CD4-positive, alpha-beta memory T cell (primary cell): Measurements from ENCODE around the gene RAPH1. TPM values are rescaled to one million over a fixed set of nuclear protein-coding genes. Genes with fewer than 3 reads are reported as not detected.

ENCODE experiments used
- CTCF ChIA-PET: fragments of 350-600 bp; sonication (Branson Sonifier 250); formaldehyde crosslinking; loops from one replicate; lab custom pipeline; 2021; ENCODE audit warnings: inconsistent platforms; ENCODE audit not compliant: partially characterized antibody; lab: Charles Lee
- POLR2A ChIA-PET: fragments of 350-600 bp; sonication (Branson Sonifier 250); formaldehyde crosslinking; loops from one replicate; lab custom pipeline; 2021; ENCODE audit not compliant: partially characterized antibody; lab: Charles Lee
- DNase-seq, 5 donors: peaks; one replicate each; pipeline versions ENCODE4 v3.0.0 to v3.0.0-alpha.2; 2020 to 2022; ENCODE audit warnings: mixed read lengths in 1 of 5
- H3K27ac ChIP-seq: one replicate; pipeline ENCODE4 v1.7.0; 2013; ENCODE audit warnings: low read depth, low read length
- H3K27me3 ChIP-seq: 2 replicates; pipeline ENCODE4 v1.7.0; 2013; ENCODE audit warnings: mild to moderate bottlenecking, low read length, moderate library complexity; ENCODE audit not compliant: insufficient read depth
- H3K36me3 ChIP-seq: 2 replicates; pipeline ENCODE4 v1.7.0; 2013; ENCODE audit warnings: mild to moderate bottlenecking, low read length, moderate library complexity; ENCODE audit not compliant: insufficient read depth
- H3K4me1 ChIP-seq: 2 replicates; pipeline ENCODE4 v1.7.0; 2013; ENCODE audit warnings: mild to moderate bottlenecking, low read length, moderate library complexity; ENCODE audit not compliant: insufficient read depth
- H3K4me3 ChIP-seq, 2 donors: one replicate each; pipeline ENCODE4 v1.7.0; 2013; ENCODE audit warnings: low read length in 2 of 2, mild to moderate bottlenecking in 1 of 2
- H3K9me3 ChIP-seq, 2 donors: one replicate each; pipeline ENCODE4 v1.7.0; 2013; ENCODE audit warnings: low read length in 2 of 2, control low read depth in 1 of 2; ENCODE audit not compliant: control insufficient read depth in 1 of 2
- H3K27ac Mint-ChIP-seq, 7 donors: one replicate each; pipeline ENCODE4 v1.8.0; 2020 to 2021; ENCODE audit warnings: mixed read lengths in 7 of 7, mild to moderate bottlenecking in 6 of 7, inconsistent platforms in 3 of 7, moderate library complexity in 3 of 7
- H3K27me3 Mint-ChIP-seq, 2 donors: one replicate each; pipeline ENCODE4 v1.8.0; 2020 to 2021; ENCODE audit warnings: mixed read lengths in 2 of 2
- H3K36me3 Mint-ChIP-seq, 2 donors: one replicate each; pipeline ENCODE4 v1.8.0; 2020 to 2021; ENCODE audit warnings: mixed read lengths in 2 of 2, inconsistent platforms in 1 of 2, mild to moderate bottlenecking in 1 of 2
- H3K4me1 Mint-ChIP-seq, 4 donors: one replicate each; pipeline ENCODE4 v1.8.0; 2020 to 2021; ENCODE audit warnings: mixed read lengths in 4 of 4, mild to moderate bottlenecking in 1 of 4
- H3K4me3 Mint-ChIP-seq, 8 donors: one replicate each; pipeline ENCODE4 v1.8.0; 2020 to 2021; ENCODE audit warnings: mixed read lengths in 8 of 8, mild to moderate bottlenecking in 7 of 8, moderate library complexity in 6 of 8, inconsistent platforms in 3 of 8
- H3K9me3 Mint-ChIP-seq, 8 donors: one replicate each; pipeline ENCODE4 v1.8.0; 2020 to 2021; ENCODE audit warnings: mixed read lengths in 8 of 8, mild to moderate bottlenecking in 5 of 8, inconsistent platforms in 3 of 8, moderate library complexity in 1 of 8
- intact Hi-C: fragments of 100-400 bp; cut with micrococcal nuclease; formaldehyde crosslinking; loops from one replicate; pipeline ENCODE4 v1.15.1; 2023
- polyA plus RNA-seq, 2 donors: library from polyadenylated mRNA; unstranded; fragments of 300-500 nt; fragmentation: Illumina TruSeq; gene quantifications; one replicate each; pipeline ENCODE4 v1.2.3, GENCODE V29; 2021
- total RNA-seq, 2 experiments: library from RNA; stranded (reverse); gene quantifications; one replicate each; pipeline ENCODE4 v1.2.3, GENCODE V29; 2021

The RAPH1 gene
- total RNA-seq (1 to 10 TPM; 2.1 to 2.6 TPM), polyA plus RNA-seq (1 to 10 TPM; 1.0 to 1.2 TPM)

- Mint-ChIP-seq H3K4me3 (peak within 1 kb of the TSS; percentile 86 to 95 (median 91)), H3K4me1 (peaks cover 14 to 29% (median 21%) of the 10 kb centered on the region in 4 donors), H3K9me3 (peaks cover 0 to 9% (median 7%) of the 10 kb centered on the region in 8 donors), H3K27ac (peak within 1 kb of the TSS; percentile 72 to 89 (median 79)), H3K36me3 (peaks cover 0 to 3% of the 10 kb centered on the region in 2 donors), H3K27me3 (peaks cover 8% of the 10 kb centered on the region in 2 donors)
- Histone ChIP-seq H3K9me3 (no peaks in the 10 kb centered on the region), H3K4me3 (peak within 1 kb of the TSS; percentile 20 to 58), H3K27me3 (no peaks in the 10 kb centered on the region), H3K36me3 (no peaks in the 10 kb centered on the region), H3K27ac (no peak within 1 kb of the TSS), H3K4me1 (peaks cover 16% of the 10 kb centered on the region)
- intact Hi-C loops = loop anchor here (2.0 to 10.0 kb wide), 4 partner anchors 172 to 900 kb away; partner anchors contain the start of genes CD28 and FAM117B
- POLR2A ChIA-PET = interaction anchor here (1.0 to 3.4 kb wide), 6 partner anchors 172 to 238 kb away, joined by 3 to 16 read pairs (median 4); no protein-coding TSS in a partner anchor
- DNase-seq = peak; percentile 39 to 67 (median 56)
- CTCF ChIA-PET = interaction anchor here (1.3 kb wide), 1 partner anchor 278 kb away, joined by 3 read pairs; no protein-coding TSS in a partner anchor
Measured at GRCh38 chr2:203535078-203535783, at the start of gene RAPH1. Gene RAPH1 (minus strand): TSS chr2:203535301. CDS start chr2:203495353, 39,948 bp downstream.

- peaks cover 0 to 10% (median 4%) of the 10 kb centered on the region in 4 donors for H3K4me1 Mint-ChIP-seq
- POLR2A ChIA-PET = interaction anchor here (0.6 to 0.7 kb wide), 2 partner anchors 27 to 76 kb away, joined by 3 read pairs; no protein-coding TSS in a partner anchor
- no peaks in the 10 kb centered on the region for H3K9me3 ChIP-seq
- H3K4me3 Mint-ChIP-seq = no peak overlapping the region
- intact Hi-C loops = no loop called here
- H3K27me3 ChIP-seq = no peaks in the 10 kb centered on the region
- DNase-seq = no peak
- no peak overlapping the region for H3K4me3 ChIP-seq
- no peaks in the 10 kb centered on the region for H3K4me1 ChIP-seq
- no peaks in the 10 kb centered on the region for H3K9me3 Mint-ChIP-seq
- CTCF ChIA-PET = interaction anchor here (0.7 kb wide), 1 partner anchor 1312 kb away, joined by 4 read pairs; no protein-coding TSS in a partner anchor
- no peak overlapping the region for H3K27ac ChIP-seq
- H3K27ac Mint-ChIP-seq = no peak overlapping the region
- no peaks in the 10 kb centered on the region for H3K36me3 ChIP-seq
- no peaks in the 10 kb centered on the region for H3K27me3 Mint-ChIP-seq
- no peaks in the 10 kb centered on the region for H3K36me3 Mint-ChIP-seq
Measured at GRCh38 chr2:203584784-203585183, 49.7 kb upstream of the RAPH1 start.

- intact Hi-C loops = no loop called here
- H3K4me3 ChIP-seq = no peak overlapping the region
- Mint-ChIP-seq H3K36me3 (no peaks in the 10 kb centered on the region), H3K9me3 (no peaks in the 10 kb centered on the region), H3K4me1 (peaks cover 0 to 20% (median 8%) of the 10 kb centered on the region in 4 donors), H3K4me3 (no peak overlapping the region), H3K27ac (no peak overlapping the region), H3K27me3 (no peaks in the 10 kb centered on the region)
- ChIA-PET CTCF (interaction anchor here (0.7 kb wide), 1 partner anchor 157 kb away, joined by 3 read pairs; no protein-coding TSS in a partner anchor), POLR2A (no interaction called here)
- DNase-seq = no peak
- no peaks in the 10 kb centered on the region for H3K27me3 ChIP-seq
- H3K9me3 ChIP-seq = no peaks in the 10 kb centered on the region
- peaks cover 6% of the 10 kb centered on the region for H3K4me1 ChIP-seq
- no peaks in the 10 kb centered on the region for H3K36me3 ChIP-seq
- H3K27ac ChIP-seq = no peak overlapping the region
Measured at GRCh38 chr2:203583701-203584100, 48.6 kb upstream of the RAPH1 start.

GRCh38 chr2:203583084-203583695 lies 48.1 kb upstream of the RAPH1 start:
- CTCF ChIA-PET = interaction anchor here (0.7 kb wide), 1 partner anchor 157 kb away, joined by 3 read pairs; no protein-coding TSS in a partner anchor
- H3K36me3 ChIP-seq = no peaks in the 10 kb centered on the region
- intact Hi-C loops = no loop called here

GRCh38 chr2:203582468-203582867 lies 47.4 kb upstream of the RAPH1 start:
- Mint-ChIP-seq H3K4me3 (no peak overlapping the region), H3K27ac (no peak overlapping the region), H3K4me1 (peaks cover 0 to 21% (median 8%) of the 10 kb centered on the region in 4 donors), H3K9me3 (no peaks in the 10 kb centered on the region), H3K36me3 (no peaks in the 10 kb centered on the region), H3K27me3 (no peaks in the 10 kb centered on the region)
- intact Hi-C loops = no loop called here
- Histone ChIP-seq H3K27ac (no peak overlapping the region), H3K9me3 (no peaks in the 10 kb centered on the region), H3K4me1 (peaks cover 6% of the 10 kb centered on the region), H3K27me3 (no peaks in the 10 kb centered on the region), H3K4me3 (no peak overlapping the region), H3K36me3 (no peaks in the 10 kb centered on the region)
- ChIA-PET CTCF (no interaction called here), POLR2A (no interaction called here)
- no peak for DNase-seq

More at GRCh38 chr2:203583084-203583695, 48.1 kb upstream of the RAPH1 start:
- Histone ChIP-seq H3K9me3 (no peaks in the 10 kb centered on the region), H3K4me1 (peaks cover 6% of the 10 kb centered on the region), H3K27ac (no peak overlapping the region), H3K4me3 (no peak overlapping the region), H3K27me3 (no peaks in the 10 kb centered on the region)
- no peak for DNase-seq
- POLR2A ChIA-PET = no interaction called here
- Mint-ChIP-seq H3K4me3 (no peak overlapping the region), H3K36me3 (no peaks in the 10 kb centered on the region), H3K27ac (no peak overlapping the region), H3K9me3 (no peaks in the 10 kb centered on the region), H3K27me3 (no peaks in the 10 kb centered on the region), H3K4me1 (peaks cover 0 to 21% (median 8%) of the 10 kb centered on the region in 4 donors)

GRCh38 chr2:203580844-203581243 lies 45.7 kb upstream of the RAPH1 start:
- Histone ChIP-seq H3K4me3 (no peak overlapping the region), H3K4me1 (peaks cover 6% of the 10 kb centered on the region), H3K27me3 (no peaks in the 10 kb centered on the region), H3K36me3 (no peaks in the 10 kb centered on the region), H3K27ac (no peak overlapping the region), H3K9me3 (no peaks in the 10 kb centered on the region)
- no peaks in the 10 kb centered on the region for H3K27me3 Mint-ChIP-seq
- H3K27ac Mint-ChIP-seq = no peak overlapping the region
- no peak for DNase-seq
- POLR2A ChIA-PET = no interaction called here
- H3K4me3 Mint-ChIP-seq = no peak overlapping the region
- peaks cover 0 to 18% (median 8%) of the 10 kb centered on the region in 4 donors for H3K4me1 Mint-ChIP-seq
- intact Hi-C loops = no loop called here
- CTCF ChIA-PET = no interaction called here
- H3K9me3 Mint-ChIP-seq = peaks cover 0 to 3% (median 0%) of the 10 kb centered on the region in 8 donors
- no peaks in the 10 kb centered on the region for H3K36me3 Mint-ChIP-seq

- no peak for DNase-seq
- peaks cover 0 to 3% (median 0%) of the 10 kb centered on the region in 8 donors for H3K9me3 Mint-ChIP-seq
- intact Hi-C loops = no loop called here
- H3K4me3 ChIP-seq = no peak overlapping the region
- no peaks in the 10 kb centered on the region for H3K9me3 ChIP-seq
- no peaks in the 10 kb centered on the region for H3K27me3 Mint-ChIP-seq
- ChIA-PET CTCF (interaction anchor here (0.9 to 1.3 kb wide), 2 partner anchors 16 to 95 kb away, joined by 3 read pairs; no protein-coding TSS in a partner anchor), POLR2A (no interaction called here)
- H3K4me1 Mint-ChIP-seq = peaks cover 0 to 18% (median 6%) of the 10 kb centered on the region in 4 donors
- H3K4me3 Mint-ChIP-seq = no peak overlapping the region
- peaks cover 6% of the 10 kb centered on the region for H3K4me1 ChIP-seq
- H3K27me3 ChIP-seq = no peaks in the 10 kb centered on the region
- no peaks in the 10 kb centered on the region for H3K36me3 ChIP-seq
- H3K27ac Mint-ChIP-seq = no peak overlapping the region
- no peak overlapping the region for H3K27ac ChIP-seq
- H3K36me3 Mint-ChIP-seq = no peaks in the 10 kb centered on the region
Measured at GRCh38 chr2:203579730-203580129, 44.6 kb upstream of the RAPH1 start.
